Endothelial cell of umbilical vein (primary cell): ENCODE results near the gene ITIH5. TPM values are rescaled to one million over a fixed set of nuclear protein-coding genes. Genes with fewer than 3 reads are reported as not detected.

Source experiments
- BruUV-seq: library from RNA; stranded (reverse); fragments of 400-500 nt; replicated peaks from 2 replicates; lab custom pipeline; 2021; lab: Mats Ljungman, UMichigan
- CTCF ChIA-PET: fragments of 300-600, 350-600 bp; sonication (Branson Sonifier 250); formaldehyde crosslinking; loops from one replicate; lab custom pipeline; 2021; ENCODE audit warnings: antibody characterized with exemption, inconsistent platforms; lab: Charles Lee
- POLR2A ChIA-PET: fragments of 300-600, 350-600 bp; sonication (Branson Sonifier 250); formaldehyde crosslinking; loops from one replicate; lab custom pipeline; 2021; ENCODE audit warnings: antibody characterized with exemption, inconsistent platforms; lab: Charles Lee
- DNase-seq: peaks from one replicate; pipeline ENCODE4 v3.0.0-alpha.2; 2011; ENCODE audit warnings: low read depth, low spot score
- FAIRE-seq: peaks from 2 replicates; lab custom pipeline; 2011; peaks lifted over from hg19 to GRCh38; lab: Jason Lieb, UNC
- H2AFZ ChIP-seq: 2 replicates; pipeline ENCODE4 v1.6.0; 2012; ENCODE audit warnings: low read depth, low read length, control low read depth, inconsistent platforms
- H3K27ac ChIP-seq: 2 replicates; pipeline ENCODE4 v1.5.1; 2011; ENCODE audit warnings: low read depth, mild to moderate bottlenecking, control low read depth, low read length, moderate library complexity; ENCODE audit not compliant: insufficient read depth
- H3K27me3 ChIP-seq, 2 experiments: 2 replicates each; pipeline versions ENCODE4 v1.6.0 to v1.6.1; 2011; ENCODE audit warnings: low read length in 2 of 2, mixed read lengths in 1 of 2; ENCODE audit not compliant: control insufficient read depth in 2 of 2, insufficient read depth in 2 of 2
- H3K36me3 ChIP-seq, 2 experiments: 2 replicates in 1 of 2; 3 replicates in 1 of 2; pipeline ENCODE4 v1.5.1; 2011; ENCODE audit warnings: low read length in 2 of 2, mild to moderate bottlenecking in 1 of 2, moderate library complexity in 1 of 2; ENCODE audit not compliant: control insufficient read depth in 2 of 2, insufficient read depth in 2 of 2; ENCODE audit errors: extremely low read depth in 1 of 2
- H3K4me1 ChIP-seq: 3 replicates; pipeline ENCODE4 v1.5.1; 2011; ENCODE audit warnings: mild to moderate bottlenecking, low read length; ENCODE audit not compliant: control insufficient read depth, insufficient read depth; ENCODE audit errors: extremely low read depth
- H3K4me2 ChIP-seq: 2 replicates; pipeline ENCODE4 v1.6.1; 2011; ENCODE audit warnings: low read length, control low read depth, mixed read lengths; ENCODE audit not compliant: insufficient read depth
- H3K4me3 ChIP-seq, 3 experiments: fragments of 200-600 bp in 1 of 3; sonication (generic), shearing (Covaris generic) in 1 of 3; replicated peaks in 1 of 3; 2 replicates each; pipeline ENCODE4 v1.5.1; 2011 to 2016; ENCODE audit warnings: control low read depth in 3 of 3, low read length in 3 of 3, mild to moderate bottlenecking in 2 of 3, inconsistent platforms in 1 of 3, low read depth in 1 of 3, moderate library complexity in 1 of 3; ENCODE audit not compliant: insufficient read depth in 1 of 3
- H3K79me2 ChIP-seq: 2 replicates; pipeline ENCODE4 v1.6.0; 2012; ENCODE audit warnings: low read length, inconsistent platforms; ENCODE audit not compliant: control insufficient read depth, insufficient read depth
- H3K9ac ChIP-seq: replicated peaks from 2 replicates; pipeline ENCODE3; 2011; ENCODE audit warnings: low read length, control low read depth; ENCODE audit not compliant: insufficient read depth; ENCODE audit errors: extremely low read depth
- H3K9me1 ChIP-seq: replicated peaks from 3 replicates; pipeline ENCODE4 v1.6.0; 2011; ENCODE audit warnings: mild to moderate bottlenecking, low read length; ENCODE audit not compliant: control insufficient read depth, insufficient read depth; ENCODE audit errors: extremely low read depth
- H3K9me3 ChIP-seq: replicated peaks from 2 replicates; pipeline ENCODE4 v1.5.1; 2012; ENCODE audit warnings: low read length, inconsistent platforms; ENCODE audit not compliant: control insufficient read depth, insufficient read depth
- H4K20me1 ChIP-seq: replicated peaks from 2 replicates; pipeline ENCODE3; 2011; ENCODE audit warnings: mild to moderate bottlenecking, low read length; ENCODE audit not compliant: control insufficient read depth, insufficient read depth; ENCODE audit errors: extremely low read depth
- EZH2 ChIP-seq: IDR thresholded peaks from 2 replicates; pipeline ENCODE4 v1.6.1; 2012; ENCODE audit warnings: borderline replicate concordance, low read depth, mild to moderate bottlenecking, moderate library complexity, low read length, inconsistent platforms; ENCODE audit not compliant: severe bottlenecking
- GATA2 ChIP-seq: IDR thresholded peaks from 2 replicates; pipeline ENCODE4 v1.7.0; 2011; ENCODE audit warnings: low read depth, mild to moderate bottlenecking, moderate library complexity, mixed read lengths, low read length; ENCODE audit not compliant: insufficient read length, insufficient read depth
- JUN ChIP-seq: IDR thresholded peaks from 2 replicates; pipeline ENCODE4 v1.6.1; 2011; ENCODE audit warnings: borderline replicate concordance, low read depth; ENCODE audit not compliant: insufficient read length, insufficient read depth
- MAX ChIP-seq: IDR thresholded peaks from 2 replicates; pipeline ENCODE4 v1.6.1; 2011; ENCODE audit not compliant: insufficient read depth, insufficient read length
- POLR2A ChIP-seq: IDR thresholded peaks from 2 replicates; pipeline ENCODE4 v1.6.1; 2012; ENCODE audit warnings: low read depth, mild to moderate bottlenecking, control low read depth, low read length
- POLR2AphosphoS5 ChIP-seq: IDR thresholded peaks from 2 replicates; pipeline ENCODE4 v1.6.1; 2012; ENCODE audit warnings: low read depth, mild to moderate bottlenecking, control low read depth, low read length, moderate library complexity; ENCODE audit not compliant: insufficient read depth
- dilution Hi-C: fragments of 300-500 bp; cut with MboI; formaldehyde crosslinking; loops from one replicate; pipeline ENCODE4 v1.15.0; 2019; ENCODE audit warnings: low sequenced_read_pairs; ENCODE audit not compliant: extremely low pct_ligation_motif_present
- intact Hi-C: fragments of 100-400 bp; cut with micrococcal nuclease; formaldehyde crosslinking; loops from one replicate; pipeline ENCODE4 v1.10.0; 2022
- polyA plus RNA-seq, 4 experiments: library from polyadenylated mRNA; depleted of rRNA in 3 of 4; stranded (reverse) in 3 of 4; unstranded in 1 of 4; fragments of >200 nt; gene quantifications; 2 replicates each; pipeline versions ENCODE4 v1.2.1 to v1.2.3, GENCODE V29; 2011 to 2012; ENCODE audit warnings: missing spikeins in 1 of 4
- total RNA-seq: library from RNA; stranded (reverse); gene quantifications from 2 replicates; pipeline ENCODE4 v1.2.3, GENCODE V29; 2021
- TF ChIP-seq, protein P1 (sequence below), 2 donors: IDR thresholded peaks; 1 replicate in 1 of 2; 2 replicates in 1 of 2; pipeline ENCODE4 v1.5.1; 2011; ENCODE audit warnings: low read length in 2 of 2, mild to moderate bottlenecking in 2 of 2, moderate library complexity in 2 of 2, control low read depth in 1 of 2, inconsistent platforms in 1 of 2, low read depth in 1 of 2; ENCODE audit not compliant: insufficient read depth in 1 of 2; ENCODE audit errors: extremely low read depth in 1 of 2

The ITIH5 gene
- total and polyA plus RNA-seq, 2 donors (not counting 3 experiments of a cell fraction or from before 2014, with no cell fraction given), result not detected

GRCh38 chr10:7579681-7580080 lies 87.1 kb downstream of the ITIH5 start:
- Histone ChIP-seq H3K4me1 (no peaks in the 10 kb centered on the region), H3K27ac (no peak overlapping the region), H3K9me1 (no peaks in the 10 kb centered on the region), H3K4me2 (no peak overlapping the region), H3K27me3 (no peaks in the 10 kb centered on the region), H3K9ac (no peak overlapping the region), H3K9me3 (no peaks in the 10 kb centered on the region), H3K36me3 (no peaks in the 10 kb centered on the region), H3K79me2 (no peaks in the 10 kb centered on the region), H3K4me3 (no peak overlapping the region), H2AFZ (no peak overlapping the region), H4K20me1 (no peaks in the 10 kb centered on the region)
- POLR2A ChIA-PET, result no interaction called here
- FAIRE-seq, result no peak
- intact Hi-C loops (no loop called here), dilution Hi-C loops (no loop called here)
- DNase-seq, result no peak
- CTCF ChIA-PET, result interaction anchor here (0.7 kb wide), 1 partner anchor 21 kb away, joined by 3 read pairs; no protein-coding TSS in a partner anchor
- TF ChIP-seq, protein P1, sequence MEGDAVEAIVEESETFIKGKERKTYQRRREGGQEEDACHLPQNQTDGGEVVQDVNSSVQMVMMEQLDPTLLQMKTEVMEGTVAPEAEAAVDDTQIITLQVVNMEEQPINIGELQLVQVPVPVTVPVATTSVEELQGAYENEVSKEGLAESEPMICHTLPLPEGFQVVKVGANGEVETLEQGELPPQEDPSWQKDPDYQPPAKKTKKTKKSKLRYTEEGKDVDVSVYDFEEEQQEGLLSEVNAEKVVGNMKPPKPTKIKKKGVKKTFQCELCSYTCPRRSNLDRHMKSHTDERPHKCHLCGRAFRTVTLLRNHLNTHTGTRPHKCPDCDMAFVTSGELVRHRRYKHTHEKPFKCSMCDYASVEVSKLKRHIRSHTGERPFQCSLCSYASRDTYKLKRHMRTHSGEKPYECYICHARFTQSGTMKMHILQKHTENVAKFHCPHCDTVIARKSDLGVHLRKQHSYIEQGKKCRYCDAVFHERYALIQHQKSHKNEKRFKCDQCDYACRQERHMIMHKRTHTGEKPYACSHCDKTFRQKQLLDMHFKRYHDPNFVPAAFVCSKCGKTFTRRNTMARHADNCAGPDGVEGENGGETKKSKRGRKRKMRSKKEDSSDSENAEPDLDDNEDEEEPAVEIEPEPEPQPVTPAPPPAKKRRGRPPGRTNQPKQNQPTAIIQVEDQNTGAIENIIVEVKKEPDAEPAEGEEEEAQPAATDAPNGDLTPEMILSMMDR (IDR thresholded peaks at IDR 0.05; ENCODE audit: extremely low read depth in 1 of 2, insufficient read depth in 1 of 2, low read depth in 1 of 2, low read length in 2 of 2), result no peak
- TF ChIP-seq GATA2 (no peak), MAX (no peak), EZH2 (no peak), POLR2AphosphoS5 (no peak), POLR2A (no peak), JUN (no peak)
- no TSS peak for BruUV-seq
